MM.1S (cell line): ENCODE results near the gene LTB.

Experiments
- DNase-seq: peaks from one replicate; pipeline ENCODE4 v3.0.0-alpha.2; 2015
- H2AFZ ChIP-seq: fragments of 300-600 bp; sonication (generic); 2 replicates; pipeline ENCODE4 v1.6.0; 2016; ENCODE audit warnings: antibody characterized with exemption, low read length
- H3F3A ChIP-seq: fragments of 300-600 bp; sonication (generic); 2 replicates; pipeline ENCODE4 v1.6.1; 2016; ENCODE audit warnings: mild to moderate bottlenecking, antibody characterized with exemption, low read length, moderate library complexity, mixed read lengths; ENCODE audit not compliant: insufficient read depth
- H3K27ac ChIP-seq: fragments of 300-600 bp; sonication (generic); 2 replicates; pipeline ENCODE4 v1.5.1; 2016; ENCODE audit warnings: mild to moderate bottlenecking, low read length
- H3K27me3 ChIP-seq: fragments of 300-600 bp; sonication (generic); replicated peaks from 2 replicates; pipeline ENCODE4 v1.6.0; 2016; ENCODE audit warnings: low read length; ENCODE audit not compliant: insufficient read depth
- H3K36me3 ChIP-seq: fragments of 300-600 bp; sonication (generic); replicated peaks from 2 replicates; pipeline ENCODE4 v1.6.1; 2016; ENCODE audit warnings: mild to moderate bottlenecking, low read length, mixed read lengths; ENCODE audit not compliant: insufficient read depth
- H3K4me1 ChIP-seq: fragments of 300-600 bp; sonication (generic); 2 replicates; pipeline ENCODE4 v1.6.1; 2016; ENCODE audit warnings: low read length, mixed read lengths
- H3K4me2 ChIP-seq: fragments of 300-600 bp; sonication (generic); 2 replicates; pipeline ENCODE4 v1.6.0; 2016; ENCODE audit warnings: low read depth, low read length
- H3K4me3 ChIP-seq: fragments of 300-600 bp; sonication (generic); 2 replicates; pipeline ENCODE4 v1.5.1; 2016; ENCODE audit warnings: low read length, mixed read lengths
- H3K79me2 ChIP-seq: fragments of 300-600 bp; sonication (generic); 2 replicates; pipeline ENCODE4 v1.6.1; 2016; ENCODE audit warnings: mixed run types, low read length, mixed read lengths
- H3K9ac ChIP-seq: fragments of 300-600 bp; sonication (generic); 2 replicates; pipeline ENCODE4 v1.6.1; 2016; ENCODE audit warnings: low read length, mixed read lengths
- H3K9me2 ChIP-seq: fragments of 300-600 bp; sonication (generic); replicated peaks from 2 replicates; pipeline ENCODE4 v1.6.1; 2016; ENCODE audit warnings: mild to moderate bottlenecking, low read length, mixed read lengths; ENCODE audit not compliant: insufficient read depth
- H3K9me3 ChIP-seq: fragments of 300-600 bp; sonication (generic); replicated peaks from 2 replicates; pipeline ENCODE4 v1.6.1; 2016; ENCODE audit warnings: mild to moderate bottlenecking, low read length, mixed read lengths; ENCODE audit not compliant: insufficient read depth
- H4K20me1 ChIP-seq: fragments of 300-600 bp; sonication (generic); 2 replicates; pipeline ENCODE4 v1.6.1; 2016; ENCODE audit warnings: mild to moderate bottlenecking, low read length, moderate library complexity, mixed read lengths; ENCODE audit not compliant: insufficient read depth
- EZH2 ChIP-seq: fragments of 300-600 bp; sonication (generic); optimal IDR thresholded peaks from 2 replicates; pipeline ENCODE3; 2017; ENCODE audit warnings: low read depth, mild to moderate bottlenecking, antibody characterized with exemption, low read length, mixed read lengths
- EZH2phosphoT487 ChIP-seq: fragments of 300-600 bp; sonication (generic); IDR thresholded peaks from 2 replicates; pipeline ENCODE4 v1.6.1; 2018; ENCODE audit warnings: antibody characterized with exemption, low read length
- TF ChIP-seq, protein P1 (sequence below): fragments of 300-600 bp; sonication (generic); IDR thresholded peaks from 2 replicates; pipeline ENCODE4 v1.5.1; 2016; ENCODE audit warnings: antibody characterized with exemption, low read length, mixed read lengths

LTB gene

DNA sequence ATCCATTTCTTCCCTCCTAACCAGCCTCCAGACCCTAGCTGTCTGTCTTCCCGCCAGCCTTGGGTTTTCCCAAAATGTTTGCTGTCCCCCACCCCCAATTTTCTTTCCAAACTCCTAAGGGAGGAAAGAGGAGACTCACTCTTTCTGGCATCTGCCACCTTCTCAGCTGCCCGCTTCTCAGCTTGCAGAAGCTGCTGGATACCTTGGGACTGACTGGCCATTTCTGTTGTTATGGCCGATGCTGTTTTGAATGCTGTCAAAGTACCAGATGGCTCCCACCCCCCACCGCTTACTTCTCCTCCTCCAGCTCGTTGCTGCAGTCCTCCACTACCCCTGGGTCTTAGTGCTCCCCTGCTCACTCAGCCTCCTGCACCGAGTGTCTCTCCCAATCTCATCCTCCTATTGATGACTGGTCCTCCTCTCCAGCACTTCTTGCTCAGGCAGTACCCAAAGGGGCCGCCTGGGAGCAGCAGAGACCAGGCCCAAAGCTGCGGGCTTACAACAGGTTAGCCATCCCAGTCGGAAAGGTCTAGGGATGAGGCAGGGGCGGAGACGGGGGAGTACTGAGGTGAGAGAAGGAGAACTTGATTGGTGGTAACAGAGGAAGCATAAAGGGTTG, 35.8 kb downstream of the LTB start, which contains the start of gene ATP6V1G2:
TSS of gene ATP6V1G2 (minus strand) at position 270 of the 619 bp plus-strand sequence. CDS start at position 221, 49 bp downstream.
- Histone ChIP-seq H3K79me2 (peaks cover 22% of the 10 kb centered on the region), H3K4me3 (peak within 1 kb of the TSS; percentile 57), H3K9me2 (no peaks in the 10 kb centered on the region), H4K20me1 (no peaks in the 10 kb centered on the region), H3K36me3 (no peaks in the 10 kb centered on the region), H3K4me2 (peak within 1 kb of the TSS; percentile 67), H3K27me3 (no peaks in the 10 kb centered on the region), H2AFZ (peak within 1 kb of the TSS; percentile 42), H3K4me1 (peaks cover 9% of the 10 kb centered on the region), H3F3A (peaks cover 16% of the 10 kb centered on the region), H3K9ac (peak within 1 kb of the TSS; percentile 89), H3K9me3 (no peaks in the 10 kb centered on the region), H3K27ac (peak within 1 kb of the TSS; percentile 36; the same call in 1 of the 2 replicates)
- peak; percentile 85 for DNase-seq
- TF ChIP-seq EZH2phosphoT487 (no peak), EZH2 (no peak)
- TF ChIP-seq, protein P1, sequence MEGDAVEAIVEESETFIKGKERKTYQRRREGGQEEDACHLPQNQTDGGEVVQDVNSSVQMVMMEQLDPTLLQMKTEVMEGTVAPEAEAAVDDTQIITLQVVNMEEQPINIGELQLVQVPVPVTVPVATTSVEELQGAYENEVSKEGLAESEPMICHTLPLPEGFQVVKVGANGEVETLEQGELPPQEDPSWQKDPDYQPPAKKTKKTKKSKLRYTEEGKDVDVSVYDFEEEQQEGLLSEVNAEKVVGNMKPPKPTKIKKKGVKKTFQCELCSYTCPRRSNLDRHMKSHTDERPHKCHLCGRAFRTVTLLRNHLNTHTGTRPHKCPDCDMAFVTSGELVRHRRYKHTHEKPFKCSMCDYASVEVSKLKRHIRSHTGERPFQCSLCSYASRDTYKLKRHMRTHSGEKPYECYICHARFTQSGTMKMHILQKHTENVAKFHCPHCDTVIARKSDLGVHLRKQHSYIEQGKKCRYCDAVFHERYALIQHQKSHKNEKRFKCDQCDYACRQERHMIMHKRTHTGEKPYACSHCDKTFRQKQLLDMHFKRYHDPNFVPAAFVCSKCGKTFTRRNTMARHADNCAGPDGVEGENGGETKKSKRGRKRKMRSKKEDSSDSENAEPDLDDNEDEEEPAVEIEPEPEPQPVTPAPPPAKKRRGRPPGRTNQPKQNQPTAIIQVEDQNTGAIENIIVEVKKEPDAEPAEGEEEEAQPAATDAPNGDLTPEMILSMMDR, result peak; percentile 98

DNA sequence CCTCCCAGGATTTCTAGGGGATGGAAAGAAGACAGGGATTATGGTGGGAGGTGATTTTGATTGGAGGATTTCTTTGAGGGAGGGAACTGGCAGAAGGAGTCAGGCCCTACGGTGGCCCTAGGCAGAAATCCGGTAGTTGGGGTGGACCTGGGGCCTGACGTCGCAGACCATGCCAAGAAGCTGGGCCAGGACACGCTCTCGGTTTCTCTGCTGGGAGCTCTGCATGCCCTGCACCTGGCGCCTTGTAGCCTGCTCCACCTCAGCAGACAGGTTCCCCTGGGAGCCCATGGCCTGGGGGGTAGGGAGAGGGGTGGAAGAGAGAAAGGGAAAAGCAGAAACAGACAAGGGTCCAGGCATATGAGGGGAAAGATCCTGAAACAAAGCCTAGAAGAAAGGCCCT, 36.9 kb downstream of the LTB start:
- no peaks in the 10 kb centered on the region for H3K9me3 ChIP-seq
- TF ChIP-seq EZH2phosphoT487, result no peak
- no peak for TF ChIP-seq EZH2
- TF ChIP-seq, protein P1, result no peak
- no peak overlapping the region for H3K4me2 ChIP-seq
- H3K4me1 ChIP-seq, result peaks cover 11% of the 10 kb centered on the region
- DNase-seq, result no peak
- peaks cover 33% of the 10 kb centered on the region for H3K79me2 ChIP-seq
- no peak overlapping the region for H3K4me3 ChIP-seq
- no peaks in the 10 kb centered on the region for H3K27me3 ChIP-seq
- H3K27ac ChIP-seq, result no peak overlapping the region
- peaks cover 7% of the 10 kb centered on the region for H4K20me1 ChIP-seq
- H3K9ac ChIP-seq, result no peak overlapping the region
- no peaks in the 10 kb centered on the region for H3K9me2 ChIP-seq
- peaks cover 2% of the 10 kb centered on the region; the same call in 1 of the 2 replicates for H3K36me3 ChIP-seq
- H2AFZ ChIP-seq, result no peak overlapping the region
- peaks cover 20% of the 10 kb centered on the region for H3F3A ChIP-seq

DNA sequence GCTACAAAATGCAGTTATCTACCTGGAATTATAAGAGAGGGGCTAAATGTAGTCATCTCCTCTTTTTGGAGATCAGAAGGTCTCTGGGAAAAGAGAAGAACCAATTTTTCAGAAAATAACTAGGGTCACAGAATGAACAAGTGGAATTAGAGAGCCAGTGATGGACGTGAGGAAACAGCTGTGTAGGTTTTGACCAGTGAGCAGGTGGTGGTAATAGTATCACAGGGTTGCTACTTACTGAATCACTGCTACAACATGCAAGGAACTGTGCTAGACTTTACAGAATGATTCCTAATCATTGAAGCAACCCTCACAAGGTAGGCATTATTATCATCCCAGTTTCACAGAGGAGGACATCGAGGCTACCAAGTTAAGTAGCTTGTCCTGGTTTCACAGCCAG, 37.5 kb downstream of the LTB start:
- H3K4me2 ChIP-seq, result no peak overlapping the region
- H4K20me1 ChIP-seq, result peaks cover 13% of the 10 kb centered on the region
- peaks cover 17% of the 10 kb centered on the region for H3K4me1 ChIP-seq
- H3K36me3 ChIP-seq, result peaks cover 8% of the 10 kb centered on the region
- H3K27me3 ChIP-seq, result no peaks in the 10 kb centered on the region
- peaks cover 39% of the 10 kb centered on the region for H3K79me2 ChIP-seq
- no peak overlapping the region for H3K9ac ChIP-seq
- no peaks in the 10 kb centered on the region for H3K9me2 ChIP-seq
- DNase-seq, result no peak
- no peak overlapping the region for H3K4me3 ChIP-seq
- TF ChIP-seq, protein P1, result no peak
- H2AFZ ChIP-seq, result no peak overlapping the region
- H3F3A ChIP-seq, result peaks cover 20% of the 10 kb centered on the region
- H3K27ac ChIP-seq, result no peak overlapping the region
- no peaks in the 10 kb centered on the region for H3K9me3 ChIP-seq
